Body of pancreas (tissue), 4 donors: ENCODE data around the gene SLC12A8.

Experiments used
- POLR2A ChIP-seq, 3 donors: fragments of 450-650 bp; IDR thresholded peaks; one replicate each; pipeline ENCODE4 v1.6.1; 2016; ENCODE audit warnings: antibody characterized with exemption in 3 of 3, mild to moderate bottlenecking in 2 of 3
- TF ChIP-seq, protein P1 (sequence below), 7 experiments: fragments of 450-650 bp in 4 of 7; fragments of 200-600 bp in 3 of 7; sonication (generic) in 3 of 7; IDR thresholded peaks; one replicate each; pipeline ENCODE4 v1.5.1; 2016 to 2019; ENCODE audit warnings: antibody characterized with exemption in 7 of 7

DNA sequence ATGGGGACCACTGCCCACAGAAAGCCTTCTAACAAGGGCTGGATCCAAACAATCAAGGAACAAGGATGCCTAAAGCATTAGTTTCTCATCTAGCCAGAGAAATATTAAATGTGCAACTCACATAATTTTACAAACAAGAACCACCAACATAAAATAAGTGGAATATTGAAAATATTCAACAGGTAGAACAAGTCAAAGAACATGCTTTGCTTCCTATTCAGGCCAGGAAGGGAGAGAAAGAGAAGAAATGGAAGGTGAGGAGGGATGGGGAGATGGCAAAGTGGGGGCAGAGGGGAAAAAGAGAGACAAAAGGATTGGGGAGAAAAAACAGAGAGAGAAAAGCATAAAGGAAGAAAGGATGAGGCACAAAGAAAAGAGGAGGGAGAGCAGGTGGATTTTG is 63.1 kb downstream of the SLC12A8 start:
- TF ChIP-seq, protein P1, sequence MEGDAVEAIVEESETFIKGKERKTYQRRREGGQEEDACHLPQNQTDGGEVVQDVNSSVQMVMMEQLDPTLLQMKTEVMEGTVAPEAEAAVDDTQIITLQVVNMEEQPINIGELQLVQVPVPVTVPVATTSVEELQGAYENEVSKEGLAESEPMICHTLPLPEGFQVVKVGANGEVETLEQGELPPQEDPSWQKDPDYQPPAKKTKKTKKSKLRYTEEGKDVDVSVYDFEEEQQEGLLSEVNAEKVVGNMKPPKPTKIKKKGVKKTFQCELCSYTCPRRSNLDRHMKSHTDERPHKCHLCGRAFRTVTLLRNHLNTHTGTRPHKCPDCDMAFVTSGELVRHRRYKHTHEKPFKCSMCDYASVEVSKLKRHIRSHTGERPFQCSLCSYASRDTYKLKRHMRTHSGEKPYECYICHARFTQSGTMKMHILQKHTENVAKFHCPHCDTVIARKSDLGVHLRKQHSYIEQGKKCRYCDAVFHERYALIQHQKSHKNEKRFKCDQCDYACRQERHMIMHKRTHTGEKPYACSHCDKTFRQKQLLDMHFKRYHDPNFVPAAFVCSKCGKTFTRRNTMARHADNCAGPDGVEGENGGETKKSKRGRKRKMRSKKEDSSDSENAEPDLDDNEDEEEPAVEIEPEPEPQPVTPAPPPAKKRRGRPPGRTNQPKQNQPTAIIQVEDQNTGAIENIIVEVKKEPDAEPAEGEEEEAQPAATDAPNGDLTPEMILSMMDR (IDR thresholded peaks at IDR 0.05) = no peak
- TF ChIP-seq POLR2A (IDR thresholded peaks at IDR 0.05) = no peak
